Activated CD8-positive, alpha-beta memory T cell treated with anti-CD3 and anti-CD28 coated beads for 1 hour (primary cell): ENCODE data around the gene NLGN1.

Source experiments
- DNase-seq, 2 donors: peaks; one replicate each; pipeline ENCODE4 v3.0.0-alpha.2; 2020; ENCODE audit warnings: low read depth in 1 of 2; ENCODE audit errors: extremely low read depth in 1 of 2

The NLGN1 gene

DNA sequence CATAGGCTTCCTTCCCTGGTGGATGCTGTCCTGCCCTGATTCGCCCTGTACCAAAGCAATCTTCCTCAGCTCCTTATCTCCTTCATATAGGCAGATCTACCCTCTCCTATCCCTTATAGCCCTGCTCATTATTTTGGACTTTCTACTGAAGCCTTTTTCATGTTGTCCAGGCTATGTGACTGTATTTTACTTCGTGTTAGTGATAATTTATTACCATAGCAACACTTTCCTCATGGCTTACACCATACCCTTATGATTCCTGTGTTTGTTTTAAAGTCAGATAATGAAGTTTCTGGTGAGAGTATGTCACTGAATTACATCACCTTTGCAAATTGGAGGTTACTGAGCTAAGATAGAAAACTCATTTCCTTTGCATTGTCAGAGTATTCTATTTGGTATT is 352.6 kb downstream of the NLGN1 start:
- no peak for DNase-seq

DNA sequence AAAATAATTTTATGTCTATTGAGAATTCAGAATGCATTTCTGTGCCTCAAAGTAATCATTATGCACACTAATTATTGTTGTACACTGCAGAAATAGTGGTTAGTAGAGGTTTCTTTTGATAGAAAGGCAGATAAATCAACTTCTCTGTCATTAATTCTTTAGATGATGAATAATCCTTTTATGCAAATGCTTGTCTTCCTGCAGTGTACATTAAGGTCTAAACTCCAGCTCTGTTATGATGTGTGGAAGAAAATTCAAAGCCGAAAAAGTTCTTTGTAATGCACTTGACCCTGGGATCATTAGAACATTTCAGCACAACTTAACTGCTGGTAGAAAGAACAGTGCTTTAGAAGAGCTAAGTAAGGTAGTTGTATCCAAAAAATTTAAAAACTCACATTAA is 353.0 kb downstream of the NLGN1 start:
- DNase-seq, result no peak

DNA sequence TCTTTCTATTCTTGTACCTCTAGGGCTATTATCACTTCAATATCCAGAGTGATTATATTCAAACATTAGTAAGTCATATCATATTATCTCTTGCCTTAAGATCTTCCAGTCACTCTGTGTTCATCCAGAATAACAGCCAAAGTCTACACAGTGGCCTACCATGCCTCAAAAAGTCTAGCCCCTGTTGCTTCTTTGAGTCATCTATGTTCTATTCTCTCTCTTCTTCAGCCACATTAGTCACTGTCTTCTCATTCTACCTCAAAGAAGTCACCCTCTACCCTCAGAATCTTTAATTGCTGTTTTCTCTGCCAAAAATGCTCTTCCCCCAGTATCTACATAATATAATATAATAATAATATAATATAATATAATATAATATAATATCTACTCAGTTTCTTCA is 356.0 kb downstream of the NLGN1 start:
- DNase-seq, result no peak

DNA sequence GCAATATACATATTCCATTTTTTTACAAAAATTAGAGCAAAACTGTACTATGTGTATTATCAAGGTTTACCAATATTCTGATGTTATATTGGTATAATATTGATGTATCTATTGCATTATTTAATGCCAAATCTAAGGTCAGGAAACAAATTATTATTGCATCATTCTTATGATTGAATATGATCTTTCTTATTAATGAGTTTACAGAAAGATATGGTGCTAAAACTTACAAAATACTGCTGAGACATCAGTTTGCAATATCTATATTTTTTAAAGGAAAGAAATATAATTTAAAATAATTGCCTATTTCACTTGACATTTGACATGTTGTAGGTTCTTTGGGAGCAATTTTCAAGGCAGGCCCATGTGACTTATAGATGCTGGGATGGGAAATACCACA is 357.6 kb downstream of the NLGN1 start:
- no peak for DNase-seq

DNA sequence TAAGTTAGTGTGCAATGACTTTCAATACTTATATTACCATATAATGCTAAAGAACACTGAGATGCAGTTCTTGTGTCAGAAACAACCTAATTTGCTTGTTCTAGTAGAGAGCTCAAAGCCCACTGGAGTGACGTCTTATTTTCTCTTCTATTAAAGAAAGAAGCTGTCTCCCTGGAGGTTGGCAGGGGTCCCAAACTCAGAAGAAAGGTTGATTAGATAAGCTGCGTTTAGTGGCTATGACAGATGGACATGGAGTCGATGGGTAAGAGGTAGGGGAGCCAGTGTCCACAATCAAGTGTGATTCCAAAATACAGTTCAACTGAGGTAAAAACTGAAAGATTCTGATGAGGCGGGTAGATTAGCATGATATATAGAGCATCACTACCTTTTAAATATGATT is 363.6 kb downstream of the NLGN1 start:
- DNase-seq, result no peak

DNA sequence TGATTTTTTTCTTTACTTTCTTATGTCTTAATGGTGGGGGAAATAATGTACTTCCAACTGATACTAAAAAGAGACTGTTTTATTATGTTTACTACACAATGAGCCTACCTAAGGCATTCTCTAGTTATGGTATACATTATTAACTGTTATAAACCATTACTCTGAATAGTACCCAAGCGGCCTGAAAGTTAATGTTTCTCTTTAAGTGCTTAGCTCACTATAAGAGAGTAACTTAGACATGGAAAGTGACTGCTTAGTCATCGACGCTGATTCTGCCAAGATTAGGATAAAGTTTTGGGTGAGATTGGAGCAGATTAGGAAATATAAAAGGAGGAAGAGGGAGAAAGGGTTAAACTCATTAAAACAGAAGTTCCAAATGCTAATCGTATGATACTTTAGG is 365.0 kb downstream of the NLGN1 start:
- no peak for DNase-seq

DNA sequence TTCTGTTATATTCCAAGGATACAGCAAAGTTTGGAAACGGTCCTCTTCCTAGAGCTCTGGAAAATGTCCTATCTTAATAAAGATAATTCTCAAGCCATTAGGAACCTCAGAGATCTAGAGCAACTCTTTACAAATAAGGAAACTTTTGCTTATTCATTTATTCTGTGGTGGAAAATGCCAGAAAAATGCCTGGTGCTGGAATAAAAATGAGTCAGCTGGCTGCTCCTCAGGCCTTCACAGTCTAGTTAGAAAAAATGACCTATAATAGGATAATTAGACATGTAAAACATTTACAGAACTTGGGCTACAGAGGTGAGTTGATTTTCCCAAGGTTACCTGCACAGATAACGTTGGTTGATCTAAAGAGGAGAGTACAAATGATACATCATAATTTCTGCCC is 372.5 kb downstream of the NLGN1 start:
- DNase-seq, result no peak

DNA sequence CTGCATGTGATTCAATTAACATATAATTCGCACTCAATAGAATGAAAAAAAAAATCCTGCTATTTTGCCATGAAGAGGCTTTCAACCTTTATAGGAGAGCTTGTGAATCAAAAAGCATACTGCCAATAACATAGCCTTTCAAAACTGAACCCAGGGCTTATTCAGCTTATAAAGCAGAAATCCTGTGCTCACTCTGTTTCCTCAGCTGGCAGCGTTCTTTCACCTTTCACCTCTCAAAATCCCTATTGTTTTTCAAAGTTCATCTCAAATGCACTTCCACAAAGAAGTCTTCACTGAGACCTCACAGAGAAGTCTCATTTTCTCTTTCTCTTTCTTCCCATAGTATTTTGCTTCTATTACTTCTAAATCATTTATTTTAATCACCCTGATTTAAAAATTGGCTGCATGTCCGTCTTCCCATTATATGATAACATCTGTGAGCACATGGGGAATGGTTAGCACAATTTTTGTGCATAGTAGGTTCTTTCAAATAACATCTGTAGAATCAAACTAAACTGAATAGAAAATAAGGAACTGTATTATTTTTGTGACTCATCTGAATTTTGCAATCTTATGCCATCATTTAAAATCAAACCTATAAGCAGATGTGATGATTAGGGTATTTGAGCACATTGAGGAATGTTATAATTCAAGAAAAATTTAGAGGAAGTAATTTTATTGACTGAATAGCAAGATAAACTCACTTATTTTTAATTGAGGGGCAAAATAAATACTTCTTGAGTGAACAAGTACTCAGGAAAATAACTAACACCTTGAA is 373.4 kb downstream of the NLGN1 start:
- no peak for DNase-seq

DNA sequence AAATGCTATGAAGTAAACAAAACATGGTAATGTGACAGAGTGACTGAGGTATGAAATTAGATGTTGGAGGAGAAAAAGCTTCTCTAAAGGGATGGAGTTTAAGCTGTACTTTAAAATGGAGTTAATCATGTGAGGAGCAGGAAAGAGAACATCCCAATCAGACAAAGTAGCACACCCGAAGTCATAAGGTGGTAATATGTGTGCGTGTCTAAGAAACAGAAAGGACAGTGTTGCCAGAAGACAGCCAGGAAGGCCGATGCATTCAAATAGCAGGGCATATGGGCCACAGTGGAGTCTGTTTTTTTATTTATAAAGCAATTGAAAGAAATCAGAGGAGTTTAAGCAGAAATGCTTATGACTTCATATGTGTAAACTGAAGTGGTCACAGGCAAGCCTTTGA is 376.3 kb downstream of the NLGN1 start:
- DNase-seq, result no peak

DNA sequence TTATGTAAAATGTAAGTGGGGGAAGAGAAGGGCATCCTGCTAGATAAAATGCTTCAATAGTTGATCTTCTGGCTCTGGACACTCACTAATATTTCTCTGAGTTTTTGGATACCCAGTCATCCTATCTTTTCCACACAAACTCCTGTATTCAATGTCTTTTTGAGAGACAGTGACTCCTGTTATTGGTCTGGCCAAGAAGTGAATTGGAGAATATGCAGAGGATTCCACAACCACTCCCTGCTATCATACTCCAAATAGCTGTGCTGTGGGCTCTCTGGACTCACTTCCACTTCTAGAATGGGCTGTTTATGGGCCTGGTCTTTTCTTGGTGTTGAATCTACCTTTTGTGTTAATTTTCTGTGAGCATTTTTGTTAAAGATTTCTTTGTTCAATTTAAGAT is 376.8 kb downstream of the NLGN1 start:
- no peak for DNase-seq

DNA sequence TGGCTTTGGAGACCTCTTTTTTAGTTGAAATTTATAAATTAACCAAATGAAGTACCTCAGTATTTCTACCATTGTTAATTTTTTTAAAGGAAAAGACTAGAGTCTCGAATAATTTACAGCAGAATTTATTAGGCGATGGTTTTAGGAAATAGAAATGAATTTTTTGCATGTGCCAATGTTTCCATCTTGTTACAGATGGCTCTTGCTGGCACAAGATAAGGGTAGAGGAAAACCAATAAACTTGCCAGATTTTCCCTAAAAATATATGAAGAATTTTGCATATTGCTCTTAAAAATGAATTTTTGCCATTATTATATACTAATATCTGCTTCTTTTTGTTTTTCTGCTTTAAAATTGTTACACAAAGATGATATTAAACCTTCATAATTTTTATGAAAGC is 380.7 kb downstream of the NLGN1 start:
- no peak for DNase-seq

DNA sequence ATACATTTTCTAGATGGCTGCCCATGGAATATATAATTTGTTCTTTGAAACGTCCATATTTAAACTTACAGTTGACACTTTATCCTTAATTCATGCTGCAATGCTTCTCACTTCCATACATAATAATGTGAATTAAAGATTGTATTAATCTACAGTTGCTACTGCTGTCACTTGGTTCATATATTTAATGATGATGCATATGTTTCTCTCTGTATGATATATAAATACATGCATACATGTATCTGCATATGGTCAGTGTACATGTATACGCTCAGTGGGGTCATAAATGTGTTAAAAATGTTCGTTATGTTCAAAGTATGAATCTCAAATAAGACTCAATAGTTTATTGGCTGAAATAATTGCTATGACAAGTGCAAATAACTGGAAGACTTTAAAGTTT is 382.5 kb downstream of the NLGN1 start:
- DNase-seq, result no peak

DNA sequence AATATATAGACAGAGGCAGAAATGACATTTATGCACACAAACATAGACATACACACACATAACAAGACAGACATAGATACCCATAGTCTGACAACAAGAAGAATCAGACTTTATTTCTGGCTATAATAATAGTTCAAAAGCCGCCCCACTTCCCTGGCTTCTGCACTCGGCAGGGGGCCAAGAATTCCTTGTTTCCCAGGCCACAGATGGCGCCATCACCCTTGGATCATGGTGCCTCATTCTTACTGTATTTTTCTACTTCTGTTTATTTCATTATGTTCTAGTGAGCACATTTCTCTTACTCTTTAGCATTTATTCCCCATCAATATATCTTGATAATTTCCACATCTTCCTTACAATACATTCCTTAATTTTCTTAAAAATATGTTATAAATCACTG is 387.5 kb downstream of the NLGN1 start:
- no peak for DNase-seq

DNA sequence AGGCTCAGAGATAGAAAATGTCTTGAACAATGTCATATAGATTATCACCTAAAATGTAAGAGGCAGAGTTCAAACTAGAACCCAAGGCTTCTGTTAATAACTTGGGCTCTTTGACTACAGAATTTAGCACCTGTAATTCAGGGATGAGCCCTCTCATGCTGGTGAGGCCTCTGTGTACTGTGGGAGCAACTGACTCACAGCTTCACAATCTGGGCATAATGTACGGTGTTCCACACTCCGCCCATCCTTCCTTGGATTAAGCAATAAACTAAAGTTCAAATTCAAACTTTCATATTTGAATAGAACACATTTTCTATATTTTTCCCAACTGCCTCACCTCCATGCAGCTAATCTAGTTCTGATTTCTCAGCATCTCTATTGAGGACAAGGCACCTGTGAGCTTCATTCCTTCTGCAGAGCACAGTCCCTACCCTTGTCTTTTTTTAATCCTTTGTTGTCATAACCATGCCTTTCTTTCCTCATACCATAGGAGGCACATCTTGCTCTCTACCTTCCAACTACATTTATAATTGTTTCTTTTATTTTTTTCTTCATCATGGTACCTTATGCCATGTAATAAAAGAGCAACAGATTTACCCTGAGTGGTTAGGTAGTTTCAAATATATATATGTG is 392.1 kb downstream of the NLGN1 start:
- no peak for DNase-seq

DNA sequence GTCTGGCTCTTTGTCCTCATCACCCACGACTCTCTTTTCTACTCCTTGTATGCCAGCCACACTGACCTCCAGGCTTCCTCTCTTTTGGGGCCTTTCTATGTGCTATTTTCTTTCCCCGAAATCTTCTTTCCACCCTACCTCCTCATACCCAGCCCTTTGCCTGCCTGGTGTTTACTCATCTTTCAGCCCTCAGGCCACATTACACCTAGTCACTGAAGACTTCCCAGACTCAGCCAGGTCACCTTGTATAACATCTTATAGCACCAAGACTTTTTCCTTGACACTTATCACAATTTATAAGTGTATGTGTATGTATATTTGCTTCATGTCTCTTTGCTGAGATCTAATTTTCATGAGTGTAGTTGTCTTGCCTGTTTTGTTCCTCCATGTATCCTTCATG is 396.4 kb downstream of the NLGN1 start:
- no peak for DNase-seq

DNA sequence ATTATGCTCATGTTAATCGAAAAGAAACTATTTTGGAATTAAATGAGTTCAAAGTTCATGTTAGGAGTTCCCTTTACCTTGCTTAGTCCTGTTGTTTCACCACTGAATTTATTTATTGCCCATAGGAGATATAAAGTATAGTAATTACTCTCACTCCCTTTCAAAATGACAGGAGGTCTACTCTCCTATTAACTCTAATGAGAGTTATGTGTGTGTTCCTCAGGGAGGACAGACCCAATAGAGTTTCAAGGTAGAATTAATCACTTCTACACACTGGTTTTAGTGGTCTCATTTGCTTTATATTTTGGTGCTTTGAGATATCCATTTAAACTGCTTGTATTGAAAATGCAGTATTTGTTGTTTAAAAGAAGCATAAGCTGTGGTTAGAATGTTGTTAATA is 398.9 kb downstream of the NLGN1 start:
- no peak for DNase-seq

DNA sequence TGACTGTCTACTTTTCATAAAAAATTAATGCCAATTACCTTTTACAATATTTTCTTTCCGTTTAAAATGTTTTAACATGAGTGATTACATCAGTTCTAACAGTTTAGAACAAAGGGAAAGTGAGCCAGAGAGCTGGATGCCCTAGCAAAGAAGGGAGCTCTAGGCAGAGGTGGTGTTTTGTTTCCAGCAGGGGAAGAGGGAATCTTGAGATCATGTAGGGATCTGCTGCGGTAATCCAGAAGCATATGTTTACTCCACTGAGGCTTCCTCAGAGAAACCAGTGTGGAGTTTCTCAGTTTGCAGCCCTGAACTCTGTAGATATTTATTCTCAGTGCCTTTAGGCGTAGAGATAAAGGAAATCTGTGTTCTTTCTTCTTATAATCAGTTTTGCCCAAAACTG is 399.3 kb downstream of the NLGN1 start:
- DNase-seq, result no peak

DNA sequence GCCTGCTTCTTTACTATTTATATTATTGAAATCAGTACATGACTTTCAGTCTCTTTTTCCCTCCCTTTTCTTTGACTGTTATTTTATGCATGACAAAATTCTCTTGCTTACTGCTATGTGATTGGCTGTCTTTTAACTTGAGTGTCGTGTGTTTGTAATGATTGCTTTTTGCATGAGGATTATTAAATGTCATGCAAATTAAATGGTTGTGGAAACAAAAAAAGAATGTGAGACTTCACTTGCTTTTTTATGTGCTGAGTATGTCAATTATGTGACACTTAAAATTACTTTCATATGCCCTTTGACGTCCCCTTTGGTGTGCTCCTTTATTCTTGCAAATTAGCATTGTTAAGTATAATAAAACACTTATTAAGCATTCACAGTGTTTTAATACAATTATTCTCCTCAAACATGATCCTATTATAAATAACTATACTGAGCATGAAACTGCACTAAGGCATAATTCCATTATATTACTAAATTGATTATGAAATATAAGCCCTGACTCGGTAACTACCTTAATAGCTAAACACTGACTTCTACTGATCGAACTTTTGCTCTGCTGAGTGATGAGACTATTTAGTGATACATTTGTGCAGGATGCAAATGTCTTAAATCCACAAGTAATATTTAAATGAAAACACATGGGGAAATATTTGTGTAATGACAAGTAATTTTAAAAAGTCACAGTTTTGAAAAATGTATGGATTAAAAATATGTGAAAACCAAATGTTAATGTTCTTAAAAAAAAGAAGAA is 401.7 kb downstream of the NLGN1 start:
- DNase-seq, result no peak

DNA sequence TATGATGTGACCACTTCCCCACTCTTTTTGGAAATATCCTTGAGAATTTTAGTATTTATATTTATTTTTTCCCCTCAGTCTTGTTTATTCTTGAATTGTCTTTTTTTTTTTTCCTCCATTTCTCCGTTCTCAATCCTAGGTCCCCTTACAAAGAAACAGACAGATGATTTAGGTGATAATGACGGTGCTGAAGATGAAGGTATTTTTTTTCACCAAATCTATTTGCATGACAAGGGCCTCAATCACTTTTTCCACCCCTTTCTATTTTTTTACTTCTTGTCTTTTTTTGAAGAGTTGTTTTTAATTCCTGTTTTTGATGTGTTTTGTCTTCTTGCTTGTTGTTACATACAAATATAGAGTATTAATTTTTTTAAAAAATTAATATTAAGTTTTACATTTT is 402.6 kb downstream of the NLGN1 start:
- no peak for DNase-seq

DNA sequence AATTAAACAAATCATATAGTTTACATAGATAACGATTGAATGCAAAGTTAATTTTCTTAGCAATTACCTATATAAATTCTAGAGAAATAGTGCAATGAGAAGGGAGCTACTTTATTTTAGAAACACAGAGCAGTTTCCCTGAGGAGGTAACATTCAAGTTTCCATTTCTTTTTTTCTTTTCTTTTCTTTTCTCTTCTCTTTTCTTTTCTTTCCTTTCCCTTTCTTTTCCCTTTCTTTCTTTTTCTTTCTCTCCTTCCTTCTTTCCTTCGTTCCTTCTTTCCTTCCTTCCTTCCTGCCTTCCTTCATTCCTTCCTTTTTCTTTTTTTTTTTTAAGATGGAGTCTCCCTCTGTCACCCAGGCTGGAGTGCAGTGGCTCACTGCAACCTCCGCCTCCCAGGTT is 417.3 kb downstream of the NLGN1 start:
- no peak for DNase-seq

DNA sequence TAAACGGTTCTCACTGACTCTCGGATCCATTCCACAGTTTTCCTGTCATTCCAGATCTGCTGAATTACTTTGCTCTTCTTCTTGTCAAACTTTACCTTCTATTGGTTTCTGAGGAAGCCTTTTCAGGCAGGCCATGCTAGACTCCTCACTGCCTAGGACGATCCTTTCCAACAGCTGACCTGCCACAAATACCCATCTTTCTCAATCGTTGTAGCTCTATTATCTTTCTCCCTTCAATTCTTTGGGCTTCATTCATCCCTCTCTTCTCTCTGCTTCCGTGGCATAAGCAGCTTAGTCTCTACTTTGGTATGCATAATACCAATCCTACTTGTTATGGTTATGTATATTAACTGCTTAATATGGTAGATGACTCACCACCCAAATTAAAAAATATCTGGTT is 421.8 kb downstream of the NLGN1 start:
- no peak for DNase-seq

DNA sequence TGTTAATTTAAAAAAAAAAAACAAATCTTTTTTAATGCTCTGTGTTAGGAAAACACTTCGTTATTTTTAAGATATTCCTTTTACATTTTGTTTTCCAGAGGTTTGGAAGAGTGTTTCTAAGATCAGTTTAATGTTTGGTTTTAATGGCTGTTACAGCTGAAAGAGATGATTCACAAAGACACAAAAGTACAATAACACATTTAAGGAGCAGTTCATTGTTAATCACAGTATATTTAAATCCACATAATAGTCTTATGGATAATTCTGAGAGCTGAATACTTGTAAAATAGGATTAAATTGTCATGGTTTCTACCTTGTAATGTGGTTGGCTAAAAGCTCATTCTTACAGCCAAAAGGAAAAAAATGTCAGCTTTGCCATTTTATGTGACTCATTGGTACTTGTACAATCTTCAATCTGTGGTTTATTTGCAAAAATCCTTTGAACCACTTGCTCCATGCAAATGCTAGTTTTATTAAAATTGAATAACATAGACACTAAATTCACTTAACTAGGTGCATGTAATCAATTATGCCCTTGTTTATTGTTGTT is 426.4 kb downstream of the NLGN1 start:
- DNase-seq, result no peak
